Renal cortex interstitium (tissue), 11 donors: ENCODE data around the gene TMBIM4. TPM values are rescaled to one million over a fixed set of nuclear protein-coding genes. Genes with fewer than 3 reads are reported as not detected.

Source experiments
- DNase-seq, 11 donors: peaks; one replicate each; pipeline ENCODE4 v3.0.0-alpha.2; 2013; ENCODE audit warnings: low read depth in 9 of 11, low spot score in 4 of 11; ENCODE audit errors: extremely low read depth in 1 of 11
- polyA plus RNA-seq, 3 donors: library from polyadenylated mRNA; unstranded; fragments of 120-200 nt; gene quantifications; one replicate each; pipeline ENCODE4 v1.2.1, GENCODE V29; 2013; ENCODE audit not compliant: insufficient read length in 3 of 3

TMBIM4 gene
- polyA plus RNA-seq, 3 donors, result 112 to 165 (median 149) TPM

DNA sequence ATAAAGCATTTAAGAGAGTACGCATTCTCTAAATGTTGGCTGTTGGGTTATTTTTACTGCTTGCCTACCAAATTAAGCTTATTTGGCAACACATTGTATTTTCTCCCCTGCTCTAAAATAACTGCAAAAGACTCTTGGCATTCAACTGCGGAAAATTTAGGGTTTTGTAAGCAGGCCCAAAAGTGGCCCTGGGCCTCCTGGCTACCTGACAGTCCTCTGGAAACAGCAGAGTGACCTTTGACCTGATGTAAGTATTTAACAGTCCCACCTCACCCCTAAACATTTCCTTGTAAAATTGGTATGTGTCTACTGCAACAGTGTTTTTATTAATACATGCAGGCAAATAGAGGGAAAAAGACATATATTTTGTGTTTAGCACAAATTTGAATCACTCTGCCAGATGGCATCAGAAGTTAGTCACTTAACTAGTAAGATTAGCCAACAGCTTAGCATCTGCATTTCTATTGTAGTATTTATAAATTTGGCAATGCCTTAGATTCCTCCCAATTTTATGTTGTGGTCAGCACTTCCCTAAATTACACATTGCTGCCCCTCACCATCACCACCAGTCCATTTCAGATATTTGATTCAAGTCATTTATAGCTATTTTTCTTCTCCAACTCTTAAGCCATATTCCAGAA, 50.4 kb downstream of the TMBIM4 start:
- no peak for DNase-seq

DNA sequence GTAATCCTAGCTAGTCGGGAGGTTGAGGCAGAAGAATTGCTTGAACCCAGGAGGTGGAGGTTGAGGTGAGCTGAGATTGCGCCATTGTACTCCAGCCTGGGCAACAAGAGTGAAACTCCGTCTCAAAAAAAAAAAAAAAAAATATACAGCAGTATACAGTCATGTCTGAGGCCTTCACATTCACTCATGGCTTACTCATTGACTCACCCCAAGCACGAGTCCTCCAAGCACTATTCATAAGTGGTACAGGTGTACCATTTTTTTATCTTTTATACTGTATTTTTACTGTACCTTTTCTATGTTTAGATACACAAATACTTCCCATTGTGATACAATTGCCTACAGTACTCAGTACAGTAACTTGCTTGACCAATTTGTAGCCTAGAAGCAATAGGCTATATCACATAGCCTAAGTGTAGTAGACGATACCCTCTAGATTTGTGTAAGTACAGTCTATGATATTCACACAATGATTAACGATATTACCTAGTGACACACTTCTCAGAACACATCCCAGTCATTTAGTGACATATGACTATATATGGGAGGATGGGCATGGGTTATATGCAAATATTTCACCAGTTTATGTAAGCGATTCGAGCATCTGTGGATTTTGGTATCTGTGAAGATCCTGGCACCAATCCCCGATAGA, 51.4 kb downstream of the TMBIM4 start:
- no peak for DNase-seq

DNA sequence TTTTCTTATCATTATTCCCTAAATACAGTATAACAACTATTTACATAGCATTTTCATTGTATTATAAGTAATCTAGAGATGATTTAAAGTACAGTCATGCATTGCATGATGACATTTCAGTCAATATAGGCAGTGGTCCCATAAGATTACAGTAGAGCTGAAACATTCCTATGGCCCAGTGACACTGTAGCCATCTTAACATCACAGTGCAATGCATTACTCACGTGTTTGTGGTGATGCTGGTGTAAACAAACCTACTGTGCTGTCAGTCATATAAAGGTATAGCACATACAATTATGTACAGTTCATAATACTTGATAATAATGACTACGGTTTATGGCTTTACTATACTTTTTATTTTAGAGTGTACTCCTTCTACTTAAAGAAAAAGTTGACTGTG, 52.6 kb downstream of the TMBIM4 start:
- DNase-seq, result no peak

DNA sequence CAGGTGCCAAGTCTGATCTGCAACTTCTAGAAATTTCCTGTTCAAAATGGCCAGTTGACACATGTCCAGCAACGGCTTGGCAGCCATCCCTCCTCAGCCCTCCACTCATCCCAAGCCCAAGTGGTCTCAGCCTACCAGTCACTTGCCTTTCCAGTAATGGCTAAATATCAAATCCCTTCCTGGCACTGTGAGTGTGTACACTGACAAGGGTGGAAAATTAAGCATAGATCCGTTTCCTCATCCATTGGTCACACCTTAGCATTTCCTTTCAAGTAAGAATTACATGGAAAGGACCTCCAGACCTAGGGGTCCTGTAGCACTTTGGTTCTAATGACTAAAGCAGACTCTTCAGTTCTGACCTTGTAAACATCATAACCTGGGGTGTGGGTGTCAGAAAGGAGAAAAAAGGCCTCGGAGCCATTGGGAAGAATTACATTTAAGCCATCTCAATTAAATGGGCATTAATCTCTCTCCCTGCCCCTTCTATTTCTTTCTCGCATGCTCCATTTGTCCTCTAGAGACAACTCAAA, 54.7 kb downstream of the TMBIM4 start:
- DNase-seq, result no peak

DNA sequence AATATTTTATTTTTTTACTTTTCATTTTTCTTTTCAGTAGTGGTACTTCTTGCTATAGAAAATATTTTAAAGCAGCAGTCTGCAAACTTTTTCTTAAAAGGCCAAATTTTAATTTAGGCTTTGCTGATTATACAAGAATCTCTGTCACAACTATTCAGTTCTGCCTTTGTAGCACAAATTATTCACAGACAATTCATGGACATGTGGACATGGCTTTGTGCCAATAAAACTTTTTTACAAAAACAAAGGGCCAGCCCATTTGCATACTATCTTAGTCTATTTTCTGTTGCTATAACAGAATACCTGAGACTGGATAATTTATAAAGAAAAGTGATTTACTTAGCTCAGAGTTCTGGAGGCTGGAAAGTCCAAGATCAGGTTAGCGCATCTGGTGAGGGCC, 56.3 kb downstream of the TMBIM4 start:
- no peak for DNase-seq

GRCh38 chr12:66111605-66112004, 58.2 kb downstream of the TMBIM4 start:
- DNase-seq, result no peak

DNA sequence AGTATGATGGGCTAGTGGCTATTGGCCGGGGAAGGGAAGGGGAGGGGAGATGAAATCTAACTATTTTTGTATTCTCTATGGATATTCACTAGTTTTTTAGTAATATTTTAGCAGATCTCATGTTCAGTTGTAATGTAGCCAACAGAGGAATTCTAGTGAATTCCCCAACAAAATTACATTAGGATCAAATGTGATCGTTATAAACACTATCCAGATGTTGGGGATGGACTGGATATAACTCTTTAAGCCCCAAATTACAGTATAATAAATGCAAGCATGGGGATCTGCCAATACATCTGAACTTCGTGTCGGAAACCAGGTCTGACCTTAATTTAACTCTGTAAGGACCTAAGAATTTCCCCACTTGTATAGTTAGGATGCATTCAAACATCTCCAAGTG, 60.7 kb downstream of the TMBIM4 start:
- DNase-seq, result no peak

- no peak for DNase-seq
Observed at GRCh38 chr12:66108386-66108785, 61.4 kb downstream of the TMBIM4 start.

- DNase-seq, result peak; percentile 75 to 94 (median 85)
Observed at GRCh38 chr12:66107451-66107915, 62.3 kb downstream of the TMBIM4 start.

- DNase-seq, result no peak
Observed at GRCh38 chr12:66103016-66103913, 66.5 kb downstream of the TMBIM4 start.

DNA sequence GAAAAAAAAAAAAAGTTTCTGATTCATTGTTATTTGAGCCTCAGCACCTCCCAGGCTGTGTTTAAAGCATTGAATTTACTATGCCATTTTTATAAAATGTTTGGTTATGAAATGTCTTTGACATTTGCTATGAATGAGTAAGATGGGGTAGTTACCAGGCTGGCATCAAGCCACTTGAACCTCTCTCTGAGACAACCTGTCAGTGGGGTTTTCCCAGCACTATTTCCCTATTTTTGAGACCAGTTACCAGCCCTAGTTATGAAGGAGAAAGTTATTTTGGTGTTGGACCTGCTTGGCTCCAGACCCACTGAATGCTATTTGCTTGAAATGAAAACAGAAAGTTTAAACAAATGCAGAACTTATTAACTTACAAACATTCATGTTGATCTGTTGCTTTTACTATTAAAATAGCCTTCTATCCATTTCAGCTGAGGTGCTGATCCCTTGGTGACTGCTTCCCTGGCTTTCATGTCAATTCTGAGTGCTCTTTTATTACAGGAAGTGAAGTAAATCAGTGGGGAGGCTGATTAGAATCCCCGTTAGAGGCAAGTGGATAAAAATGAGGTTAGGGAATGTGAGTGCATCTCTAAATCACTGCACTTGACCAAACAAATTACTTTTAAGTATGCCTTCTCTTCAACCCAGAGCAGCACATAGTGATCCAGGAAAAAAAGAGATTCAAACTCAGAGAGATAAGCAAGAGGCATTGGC, 77.1 kb downstream of the TMBIM4 start:
- peak in 9 of 11 donors; percentile 19 to 67 (median 36) for DNase-seq

DNA sequence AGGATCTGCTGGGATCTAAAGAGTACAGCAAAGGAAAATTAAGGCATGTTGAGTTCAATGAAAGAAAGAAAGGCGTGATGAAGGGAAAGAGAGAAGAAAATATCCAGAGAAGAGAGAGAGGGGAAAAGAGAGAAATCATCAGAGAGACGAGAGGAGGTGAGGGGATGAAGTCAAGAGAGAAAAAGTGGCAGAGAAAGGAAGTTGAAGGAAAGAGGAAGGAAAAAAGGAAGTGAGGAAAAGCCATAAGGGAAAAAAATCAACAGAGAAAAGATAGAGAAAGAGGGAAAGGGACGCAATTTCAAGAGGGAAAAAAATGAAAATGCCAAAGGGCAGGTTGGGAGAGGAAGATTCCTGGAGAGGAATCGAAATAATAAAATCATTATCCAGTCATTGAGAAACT, 79.6 kb downstream of the TMBIM4 start:
- DNase-seq, result no peak

DNA sequence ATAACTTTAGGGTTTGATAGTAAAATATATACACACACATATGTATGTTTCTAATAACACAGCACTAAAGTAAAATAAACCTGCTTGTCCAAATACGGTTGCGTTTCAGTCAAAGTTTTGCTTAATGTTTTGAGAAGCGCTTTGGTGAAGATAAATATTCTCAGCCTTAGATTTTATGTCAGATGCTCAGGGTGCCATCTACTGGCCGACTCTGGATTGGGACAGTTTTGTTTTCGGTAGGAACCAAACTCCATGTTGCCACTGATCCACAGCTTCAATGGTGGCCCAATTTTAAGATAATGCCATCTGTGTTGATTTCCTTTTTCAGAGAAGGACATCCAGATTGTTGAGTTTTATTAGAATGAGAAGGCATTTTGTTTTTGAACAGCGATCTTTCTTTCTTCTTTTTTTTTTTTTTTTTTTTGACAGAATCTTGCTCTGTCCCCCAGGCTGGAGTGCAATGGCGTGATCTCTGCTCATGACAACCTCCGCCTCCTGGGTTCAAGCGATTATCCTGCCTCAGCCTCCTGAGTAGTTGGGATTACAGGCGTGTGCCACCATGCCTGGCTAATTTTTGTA, 82.3 kb downstream of the TMBIM4 start:
- peak; percentile 58 to 80 (median 68) for DNase-seq

DNA sequence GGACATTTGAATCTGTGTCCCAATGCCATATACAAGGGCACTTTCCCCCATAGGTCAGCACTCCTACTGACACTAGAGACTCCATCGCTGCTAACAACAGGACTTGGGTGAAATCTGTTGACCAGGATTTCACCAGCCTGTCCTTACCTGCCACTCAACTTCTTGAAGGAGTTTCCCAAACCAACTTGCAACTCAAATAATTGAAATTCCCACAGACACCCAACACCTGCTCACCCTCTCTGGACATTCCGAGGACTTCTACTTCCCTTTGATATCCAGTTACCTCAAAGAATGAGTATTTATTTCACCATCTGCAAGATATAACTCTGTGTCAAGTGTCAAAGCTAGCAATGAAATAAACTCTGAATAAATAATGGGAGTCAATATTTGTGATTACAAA, 83.8 kb downstream of the TMBIM4 start:
- no peak for DNase-seq

Other genes with a start within 250 kb of the TMBIM4 start
- 10 to 100 TPM; 24.4 to 42.8 (median 31.4) TPM for gene LLPH, start 39.2 kb downstream of the TMBIM4 start, polyA plus RNA-seq
- gene IRAK3, start 19.2 kb upstream of the TMBIM4 start, polyA plus RNA-seq, result 1 to 10 TPM; 3.2 to 4.7 (median 3.6) TPM
- gene HELB, start 132.5 kb upstream of the TMBIM4 start, polyA plus RNA-seq, result 1 to 10 TPM; 3.1 to 5.6 (median 3.4) TPM